Left colon (tissue), 2 donors: ENCODE measurements around the gene FGGY. TPM values are rescaled to one million over a fixed set of nuclear protein-coding genes. Genes with fewer than 3 reads are reported as not detected.
"Not testable (repeated sequence)": the region's sequence is repeated elsewhere in the genome, so short reads cannot be mapped to it uniquely, and the experiment has no call there.

ENCODE experiments used
- ATAC-seq: fragments of 200-7000 bp; cut with Tn5 transposase; one replicate; pipeline ENCODE4 v1.9.1; 2020; ENCODE audit warnings: mild to moderate bottlenecking, moderate library complexity
- DNase-seq, 2 donors: peaks; one replicate each; pipeline ENCODE4 v3.0.0-alpha.2; 2020
- intact Hi-C, 2 donors: fragments of 100-400 bp; cut with DNase I in 1 of 2; cut with micrococcal nuclease in 1 of 2; formaldehyde crosslinking; loops; one replicate each; pipeline versions ENCODE4 v1.11.2 to v1.14.0; 2022; cut with DNase I, micrococcal nuclease
- total RNA-seq, 2 donors: library from RNA; stranded (reverse); fragmentation: NEBNext Ultra II Directional; extraction: Animal tissue kit (Norgen Biotek cat#: 25700); gene quantifications; one replicate each; pipeline ENCODE4 v1.2.1, GENCODE V29; 2021
- donor health status: DM: no; HTN: no; CAD: no.
- donor health status: DM: yes; HTN: yes; CAD: no.

Gene FGGY
- total RNA-seq, 2 donors from 2014 or later = 17.3 to 24.1 TPM

GRCh38 chr1:59484096-59484495 lies 187.2 kb downstream of the FGGY start:
- intact Hi-C loops = no loop called here
- ATAC-seq (no peak), DNase-seq (no peak)

- DNase-seq = no peak
- no peak for ATAC-seq
- intact Hi-C loops = no loop called here
Measured at GRCh38 chr1:59485171-59485570, 188.3 kb downstream of the FGGY start.

- no peak for ATAC-seq
- intact Hi-C loops = no loop called here
- DNase-seq = no peak
Measured at GRCh38 chr1:59485949-59486348, 189.1 kb downstream of the FGGY start.

- intact Hi-C loops = no loop called here
- ATAC-seq (no peak), DNase-seq (no peak)
Measured at GRCh38 chr1:59486615-59487014, 189.7 kb downstream of the FGGY start.

GRCh38 chr1:59487335-59488031 lies 190.6 kb downstream of the FGGY start:
- DNase-seq (no peak), ATAC-seq (no peak)
- intact Hi-C loops = no loop called here

GRCh38 chr1:59492500-59492899 lies 195.6 kb downstream of the FGGY start:
- no peak for DNase-seq
- intact Hi-C loops = no loop called here
- ATAC-seq = peak; percentile 51

- no peak for ATAC-seq
Measured at GRCh38 chr1:59494145-59494833, 197.4 kb downstream of the FGGY start.

GRCh38 chr1:59496156-59496555 lies 199.3 kb downstream of the FGGY start:
- DNase-seq, ATAC-seq, intact Hi-C loops: not testable (repeated sequence)

More at GRCh38 chr1:59494145-59494833, 197.4 kb downstream of the FGGY start:
- DNase-seq = no peak
- intact Hi-C loops = no loop called here

- no peak for DNase-seq
- intact Hi-C loops = no loop called here
- no peak for ATAC-seq
Measured at GRCh38 chr1:59497616-59498015, 200.7 kb downstream of the FGGY start.

- ATAC-seq (no peak), DNase-seq (no peak)
- intact Hi-C loops = no loop called here
Measured at GRCh38 chr1:59498640-59499039, 201.7 kb downstream of the FGGY start.

- DNase-seq (no peak), ATAC-seq (peak; percentile 91)
- intact Hi-C loops = no loop called here
Measured at GRCh38 chr1:59499273-59499942, 202.5 kb downstream of the FGGY start.

- intact Hi-C loops = no loop called here
- DNase-seq (no peak), ATAC-seq (peak; percentile 80)
Measured at GRCh38 chr1:59499943-59500569, 203.2 kb downstream of the FGGY start.

GRCh38 chr1:59500950-59501742 lies 204.3 kb downstream of the FGGY start:
- DNase-seq = no peak
- ATAC-seq = peak; percentile 40
- intact Hi-C loops = no loop called here

GRCh38 chr1:59502009-59502691 lies 205.3 kb downstream of the FGGY start:
- intact Hi-C loops = no loop called here
- no peak for DNase-seq
- ATAC-seq = no peak

- DNase-seq (no peak), ATAC-seq (no peak)
- intact Hi-C loops = no loop called here
Measured at GRCh38 chr1:59504276-59504675, 207.4 kb downstream of the FGGY start.

- ATAC-seq = no peak
- no peak for DNase-seq
- intact Hi-C loops = no loop called here
Measured at GRCh38 chr1:59505596-59506028, 208.7 kb downstream of the FGGY start.

GRCh38 chr1:59506952-59507351 lies 210.1 kb downstream of the FGGY start:
- intact Hi-C loops = no loop called here
- DNase-seq = no peak
- peak; percentile 86 for ATAC-seq

GRCh38 chr1:59509341-59509875 lies 212.5 kb downstream of the FGGY start:
- ATAC-seq (no peak), DNase-seq (no peak)
- intact Hi-C loops = no loop called here
